Transverse colon (tissue), 3 donors: Measurements from ENCODE around the gene ZNF785.
"Not testable (repeated sequence)": the region's sequence is repeated elsewhere in the genome, so short reads cannot be mapped to it uniquely, and the experiment has no call there.

Experiments used
- CTCF ChIP-seq, 5 experiments: fragments of 200-600 bp in 3 of 5; fragments of 450-650 bp in 2 of 5; sonication (generic) in 3 of 5; IDR thresholded peaks; 1 replicate in 2 of 5; 2 replicates in 3 of 5; pipeline ENCODE4 v1.5.1; 2016 to 2017; ENCODE audit warnings: antibody characterized with exemption in 5 of 5, inconsistent platforms in 3 of 5, mild to moderate bottlenecking in 2 of 5, moderate library complexity in 1 of 5
- EP300 ChIP-seq: sonication (generic); formaldehyde crosslinking; IDR thresholded peaks from one replicate; pipeline ENCODE4 v1.6.1; 2017; ENCODE audit warnings: antibody characterized with exemption, low read depth

GRCh38 chr16:30590869-30591268 is 5.4 kb upstream of the ZNF785 start:
- not testable (repeated sequence) for TF ChIP-seq CTCF (IDR thresholded peaks at IDR 0.05); EP300
